ENCODE data around the gene DGKD. TPM values are rescaled to one million over a fixed set of nuclear protein-coding genes. Genes with fewer than 3 reads are reported as not detected.

The DGKD gene
- total and polyA plus RNA-seq, 2 donors (not counting 1 experiment from before 2014, with no cell fraction given) = 6.0 to 9.9 TPM

GRCh38 chr2:233448220-233448559 lies 93.9 kb downstream of the DGKD start:
- H2AFZ ChIP-seq (ENCODE audit: low read length) = no peak overlapping the region
- no peaks in the 10 kb centered on the region for H3K4me1 ChIP-seq (ENCODE audit: control insufficient read depth, extremely low read depth, insufficient read depth, low read length)
- no peaks in the 10 kb centered on the region for H3K9me3 ChIP-seq (ENCODE audit: control insufficient read depth, insufficient read depth, low read depth, low read length)
- no peaks in the 10 kb centered on the region for H3K79me2 ChIP-seq (ENCODE audit: control insufficient read depth, insufficient read depth, low read length)
- H3K36me3 ChIP-seq (ENCODE audit: control insufficient read depth, insufficient read depth, low read length) = peaks cover 5% of the 10 kb centered on the region
- H3K4me3 ChIP-seq (replicated peaks in 1 of 4; ENCODE audit: control extremely low read depth in 1 of 4, insufficient read depth in 1 of 4, low read depth in 3 of 4, low read length in 4 of 4) = no peak overlapping the region
- H3K4me2 ChIP-seq (ENCODE audit: extremely low read depth, insufficient read depth, low read length) = no peak overlapping the region
- no peak for TF ChIP-seq EZH2 (IDR thresholded peaks at IDR 0.05; ENCODE audit: low read length, missing control alignments)
- TF ChIP-seq, protein P1, sequence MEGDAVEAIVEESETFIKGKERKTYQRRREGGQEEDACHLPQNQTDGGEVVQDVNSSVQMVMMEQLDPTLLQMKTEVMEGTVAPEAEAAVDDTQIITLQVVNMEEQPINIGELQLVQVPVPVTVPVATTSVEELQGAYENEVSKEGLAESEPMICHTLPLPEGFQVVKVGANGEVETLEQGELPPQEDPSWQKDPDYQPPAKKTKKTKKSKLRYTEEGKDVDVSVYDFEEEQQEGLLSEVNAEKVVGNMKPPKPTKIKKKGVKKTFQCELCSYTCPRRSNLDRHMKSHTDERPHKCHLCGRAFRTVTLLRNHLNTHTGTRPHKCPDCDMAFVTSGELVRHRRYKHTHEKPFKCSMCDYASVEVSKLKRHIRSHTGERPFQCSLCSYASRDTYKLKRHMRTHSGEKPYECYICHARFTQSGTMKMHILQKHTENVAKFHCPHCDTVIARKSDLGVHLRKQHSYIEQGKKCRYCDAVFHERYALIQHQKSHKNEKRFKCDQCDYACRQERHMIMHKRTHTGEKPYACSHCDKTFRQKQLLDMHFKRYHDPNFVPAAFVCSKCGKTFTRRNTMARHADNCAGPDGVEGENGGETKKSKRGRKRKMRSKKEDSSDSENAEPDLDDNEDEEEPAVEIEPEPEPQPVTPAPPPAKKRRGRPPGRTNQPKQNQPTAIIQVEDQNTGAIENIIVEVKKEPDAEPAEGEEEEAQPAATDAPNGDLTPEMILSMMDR (conservative IDR thresholded peaks at IDR 0.05 in 1 of 2, IDR thresholded peaks at IDR 0.05 in 1 of 2; ENCODE audit: low read depth in 1 of 2, low read length in 2 of 2) = no peak
- H3K27me3 ChIP-seq (ENCODE audit: control insufficient read depth, insufficient read depth, low read length) = no peaks in the 10 kb centered on the region
- no peak overlapping the region for H3K27ac ChIP-seq (ENCODE audit: insufficient read depth, low read length)
- H4K20me1 ChIP-seq (ENCODE audit: control insufficient read depth, extremely low read depth, insufficient read depth, low read length) = no peaks in the 10 kb centered on the region
- no peak overlapping the region for H3K9ac ChIP-seq (ENCODE audit: insufficient read depth, low read length)
- no peak for DNase-seq (ENCODE audit: low read depth in 2 of 2)

DNA sequence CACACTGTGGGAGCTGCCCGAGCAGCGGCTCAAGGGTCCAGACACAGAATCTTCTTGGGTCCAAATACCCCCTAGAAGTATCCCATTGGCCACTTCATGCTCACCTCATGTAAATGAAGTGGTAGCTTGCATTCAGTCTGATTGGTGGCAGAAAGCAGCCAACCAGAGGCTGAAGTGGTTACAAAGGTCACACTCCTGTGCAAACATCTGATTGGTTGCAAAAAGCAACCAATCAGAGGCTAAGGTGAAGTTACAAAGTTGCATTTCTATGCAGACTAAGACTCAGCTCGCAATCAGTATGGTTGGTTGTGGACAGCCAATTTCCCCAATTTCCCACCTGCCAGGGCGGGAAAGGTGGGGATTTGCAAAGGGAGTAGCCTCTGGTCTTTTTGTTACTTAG lies 94.3 kb downstream of the DGKD start:
- Histone ChIP-seq H3K27me3 (ENCODE audit: control insufficient read depth, insufficient read depth, low read length) (no peaks in the 10 kb centered on the region), H4K20me1 (ENCODE audit: control insufficient read depth, extremely low read depth, insufficient read depth, low read length) (no peaks in the 10 kb centered on the region), H3K27ac (ENCODE audit: insufficient read depth, low read length) (no peak overlapping the region), H3K36me3 (ENCODE audit: control insufficient read depth, insufficient read depth, low read length) (peaks cover 5% of the 10 kb centered on the region), H3K4me2 (ENCODE audit: extremely low read depth, insufficient read depth, low read length) (no peak overlapping the region), H3K9me3 (ENCODE audit: control insufficient read depth, insufficient read depth, low read depth, low read length) (no peaks in the 10 kb centered on the region), H3K9ac (ENCODE audit: insufficient read depth, low read length) (no peak overlapping the region), H3K79me2 (ENCODE audit: control insufficient read depth, insufficient read depth, low read length) (no peaks in the 10 kb centered on the region), H3K4me1 (ENCODE audit: control insufficient read depth, extremely low read depth, insufficient read depth, low read length) (no peaks in the 10 kb centered on the region), H3K4me3 (replicated peaks in 1 of 4; ENCODE audit: control extremely low read depth in 1 of 4, insufficient read depth in 1 of 4, low read depth in 3 of 4, low read length in 4 of 4) (no peak overlapping the region), H2AFZ (ENCODE audit: low read length) (no peak overlapping the region)
- DNase-seq (ENCODE audit: low read depth in 2 of 2) = peak in 1 of 2 donors; percentile 2
- TF ChIP-seq EZH2 (IDR thresholded peaks at IDR 0.05; ENCODE audit: low read length, missing control alignments) = no peak
- TF ChIP-seq, protein P1 (conservative IDR thresholded peaks at IDR 0.05 in 1 of 2, IDR thresholded peaks at IDR 0.05 in 1 of 2; ENCODE audit: low read depth in 1 of 2, low read length in 2 of 2) = no peak

- no peak overlapping the region for H3K4me3 ChIP-seq (replicated peaks in 1 of 4; ENCODE audit: control extremely low read depth in 1 of 4, insufficient read depth in 1 of 4, low read depth in 3 of 4, low read length in 4 of 4)
- H2AFZ ChIP-seq (ENCODE audit: low read length) = no peak overlapping the region
- H3K27ac ChIP-seq (ENCODE audit: insufficient read depth, low read length) = no peak overlapping the region
- no peaks in the 10 kb centered on the region for H3K79me2 ChIP-seq (ENCODE audit: control insufficient read depth, insufficient read depth, low read length)
- H3K9me3 ChIP-seq (ENCODE audit: control insufficient read depth, insufficient read depth, low read depth, low read length) = no peaks in the 10 kb centered on the region
- peaks cover 5% of the 10 kb centered on the region for H3K36me3 ChIP-seq (ENCODE audit: control insufficient read depth, insufficient read depth, low read length)
- no peaks in the 10 kb centered on the region for H3K27me3 ChIP-seq (ENCODE audit: control insufficient read depth, insufficient read depth, low read length)
- H3K4me2 ChIP-seq (ENCODE audit: extremely low read depth, insufficient read depth, low read length) = no peak overlapping the region
- no peak overlapping the region for H3K9ac ChIP-seq (ENCODE audit: insufficient read depth, low read length)
- no peak for TF ChIP-seq EZH2 (IDR thresholded peaks at IDR 0.05; ENCODE audit: low read length, missing control alignments)
- TF ChIP-seq, protein P1 (conservative IDR thresholded peaks at IDR 0.05 in 1 of 2, IDR thresholded peaks at IDR 0.05 in 1 of 2; ENCODE audit: low read depth in 1 of 2, low read length in 2 of 2) = peak; percentile 83 to 84
- no peaks in the 10 kb centered on the region for H3K4me1 ChIP-seq (ENCODE audit: control insufficient read depth, extremely low read depth, insufficient read depth, low read length)
- no peaks in the 10 kb centered on the region for H4K20me1 ChIP-seq (ENCODE audit: control insufficient read depth, extremely low read depth, insufficient read depth, low read length)
- peak; percentile 46 to 51 for DNase-seq (ENCODE audit: low read depth in 2 of 2)
These were observed 95.0 kb downstream of the DGKD start for GRCh38 chr2:233449081-233449901.

Data from fibroblast of lung (primary cell).